A549 (cell line): ENCODE results near the gene P2RX6.

Experiments
- BCL3 ChIP-seq: fragments of >200 bp; sonication (Bioruptor Twin); formaldehyde crosslinking; IDR thresholded peaks from 3 replicates; pipeline ENCODE4 v1.6.1; 2016
- BHLHE40 ChIP-seq: IDR thresholded peaks from 2 replicates; pipeline ENCODE4 v1.6.1; 2012; ENCODE audit warnings: low read depth, low read length, inconsistent platforms
- CHD2 ChIP-seq: fragments of 150-350 bp; IDR thresholded peaks from 2 replicates; pipeline ENCODE4 v1.6.1; 2014; ENCODE audit warnings: low read length; ENCODE audit not compliant: partially characterized antibody
- CTCF ChIP-seq: fragments of >200 bp; sonication (Bioruptor Twin); formaldehyde crosslinking; IDR thresholded peaks from 3 replicates; pipeline ENCODE4 v1.5.1; 2016
- E2F6 ChIP-seq: IDR thresholded peaks from 2 replicates; pipeline ENCODE4 v1.6.1; 2012; ENCODE audit warnings: low read depth, borderline replicate concordance
- ELK1 ChIP-seq: fragments of 150-350 bp; IDR thresholded peaks from 2 replicates; pipeline ENCODE4 v1.6.1; 2014; ENCODE audit warnings: low read depth, mild to moderate bottlenecking, low read length
- HDAC2 ChIP-seq: fragments of 200-600 bp; sonication (generic); IDR thresholded peaks from 2 replicates; pipeline ENCODE4 v1.6.1; 2016
- HEYL ChIP-seq: fragments of 250-450 bp; sonication (Bioruptor Pico); IDR thresholded peaks from 2 replicates; pipeline ENCODE4 v1.8.0; 2021; ENCODE audit warnings: mild to moderate bottlenecking, moderate library complexity
- JUNB ChIP-seq: fragments of >200 bp; sonication (Bioruptor Twin); formaldehyde crosslinking; IDR thresholded peaks from 2 replicates; pipeline ENCODE4 v1.6.1; 2016
- KDM1A ChIP-seq: fragments of 200-600 bp; sonication (generic); IDR thresholded peaks from 2 replicates; pipeline ENCODE4 v1.6.1; 2016; ENCODE audit warnings: low read depth, mild to moderate bottlenecking
- KDM5A ChIP-seq: fragments of 200-600 bp; sonication (generic); IDR thresholded peaks from 2 replicates; pipeline ENCODE4 v1.6.1; 2016; ENCODE audit warnings: antibody characterized with exemption, mild to moderate bottlenecking
- POLR2A ChIP-seq: IDR thresholded peaks from 2 replicates; pipeline ENCODE4 v1.6.1; 2012; ENCODE audit warnings: mild to moderate bottlenecking, low read length
- REST ChIP-seq: fragments of 200-600 bp; sonication (generic); IDR thresholded peaks from 2 replicates; pipeline ENCODE4 v1.6.1; 2016; ENCODE audit warnings: antibody characterized with exemption, mild to moderate bottlenecking, moderate library complexity
- USF2 ChIP-seq: fragments of 450-650 bp; IDR thresholded peaks from 2 replicates; pipeline ENCODE4 v1.6.1; 2014; ENCODE audit warnings: antibody characterized with exemption

- no peak for TF ChIP-seq BCL3
- no peak for TF ChIP-seq CTCF
- TF ChIP-seq USF2 = no peak
- TF ChIP-seq ELK1 = no peak
- no peak for TF ChIP-seq POLR2A
- no peak for TF ChIP-seq KDM1A
- TF ChIP-seq BHLHE40 = no peak
- no peak for TF ChIP-seq CHD2
- TF ChIP-seq E2F6 = no peak
- no peak for TF ChIP-seq HEYL (CRISPR knock-in tag)
- no peak for TF ChIP-seq KDM5A
- no peak for TF ChIP-seq JUNB
- TF ChIP-seq REST = no peak
- TF ChIP-seq HDAC2 = no peak
Observed at GRCh38 chr22:20970939-20971657, 43.9 kb upstream of the P2RX6 start.
